Spleen (tissue), 11 donors: ENCODE data around the gene LRMDA. TPM values are rescaled to one million over a fixed set of nuclear protein-coding genes. Genes with fewer than 3 reads are reported as not detected.

Experiments used
- DNase-seq: peaks from one replicate; pipeline ENCODE4 v3.0.0-alpha.2; 2020
- H3K27ac ChIP-seq, 8 donors: fragments of 200-600 bp; sonication (generic) in 7 of 8; 1 replicate in 4 of 8; 2 replicates in 4 of 8; pipeline versions ENCODE4 v1.5.0 to v1.8.0; 2016 to 2021; ENCODE audit warnings: inconsistent platforms in 4 of 8, mild to moderate bottlenecking in 4 of 8, moderate library complexity in 1 of 8
- H3K27me3 ChIP-seq, 7 donors: fragments of 200-600 bp; sonication (generic) in 6 of 7; replicated peaks in 1 of 7; 1 replicate in 4 of 7; 2 replicates in 3 of 7; pipeline versions ENCODE4 v1.5.0 to v1.8.0; 2016 to 2021; ENCODE audit warnings: inconsistent platforms in 3 of 7, mild to moderate bottlenecking in 1 of 7
- H3K36me3 ChIP-seq, 6 donors: fragments of 200-600 bp; sonication (generic) in 5 of 6; 1 replicate in 4 of 6; 2 replicates in 2 of 6; pipeline versions ENCODE4 v1.5.0 to v1.8.0; 2016 to 2021; ENCODE audit warnings: inconsistent platforms in 2 of 6
- H3K4me1 ChIP-seq, 6 donors: fragments of 200-600 bp; sonication (generic) in 5 of 6; 1 replicate in 3 of 6; 2 replicates in 3 of 6; pipeline versions ENCODE4 v1.5.0 to v1.8.0; 2016 to 2021; ENCODE audit warnings: inconsistent platforms in 3 of 6
- H3K4me3 ChIP-seq, 8 donors: fragments of 200-600 bp; sonication (generic) in 7 of 8; 1 replicate in 4 of 8; 2 replicates in 4 of 8; pipeline versions ENCODE4 v1.5.0 to v1.8.0; 2016 to 2021; ENCODE audit warnings: inconsistent platforms in 4 of 8, mild to moderate bottlenecking in 4 of 8, moderate library complexity in 2 of 8
- H3K9me3 ChIP-seq, 8 donors: fragments of 200-600 bp; sonication (generic) in 7 of 8; 1 replicate in 4 of 8; 2 replicates in 4 of 8; pipeline versions ENCODE4 v1.5.0 to v1.8.0; 2016 to 2021; ENCODE audit warnings: inconsistent platforms in 4 of 8
- CTCF ChIP-seq, 11 experiments: fragments of 200-600 bp in 7 of 11; fragments of 450-650 bp in 4 of 11; sonication (generic) in 4 of 11; IDR thresholded peaks in 8 of 11; conservative IDR thresholded peaks in 3 of 11; 1 replicate in 7 of 11; 2 replicates in 4 of 11; pipeline versions ENCODE4 v1.4.0 to v1.8.0; 2016 to 2021; ENCODE audit warnings: antibody characterized with exemption in 11 of 11, inconsistent platforms in 4 of 11, mild to moderate bottlenecking in 1 of 11
- POLR2A ChIP-seq, 3 donors: fragments of 450-650 bp; IDR thresholded peaks; one replicate each; pipeline ENCODE4 v1.5.1; 2017; ENCODE audit warnings: antibody characterized with exemption in 3 of 3, mild to moderate bottlenecking in 1 of 3
- POLR2AphosphoS5 ChIP-seq, 3 donors: sonication (generic); formaldehyde crosslinking; IDR thresholded peaks; one replicate each; pipeline ENCODE4 v1.5.1; 2017; ENCODE audit warnings: antibody characterized with exemption in 3 of 3
- WGBS, 5 donors: extraction: QIAGEN DNeasy Blood & Tissue Kit in 3 of 5; methylation state at CpG; one replicate each; pipeline versions ENCODE4 v1.1.5 to v1.1.7; 2013 to 2018; 5-methylcytosine and 5-hydroxymethylcytosine counted together
- intact Hi-C: fragments of 100-400 bp; cut with DNase I; formaldehyde crosslinking; loops from one replicate; pipeline ENCODE4 v1.15.0; 2023; ENCODE audit warnings: low total_unique reads
- polyA plus RNA-seq, 3 donors: library from polyadenylated mRNA; stranded (reverse); fragments of 200-250 nt; gene quantifications; one replicate each; pipeline ENCODE4 v1.2.1, GENCODE V29; 2013
- total RNA-seq, 7 donors: library from RNA; depleted of rRNA in 3 of 7; stranded (reverse); fragments of >200 nt in 3 of 7; fragmentation: NEBNext Ultra II Directional in 4 of 7; extraction: Animal tissue kit (Norgen Biotek cat#: 25700) in 4 of 7; gene quantifications; one replicate each; pipeline versions ENCODE4 v1.1.0 to v1.2.1, GENCODE V29; 2016 to 2021
- donor health status: healthy with polysubstance abuse.
- donor health status: DM: no; HTN: no; CAD: no; lungs with moderate emphysema.
- donor health status: DM: no; HTN: no; CAD: no.
- donor health status: Bipolar disorder and iron deficiency.
- donor health status: healthy.
- donor health status: DM: no; HTN: no; CAD: no.
- donor health status: DM: yes; HTN: yes; CAD: no.

LRMDA gene
- total and polyA plus RNA-seq, 10 donors: 7.3 to 46.6 (median 28.2) TPM

- TF ChIP-seq CTCF (IDR thresholded peaks at IDR 0.05 in 8 of 11, conservative IDR thresholded peaks at IDR 0.05 in 3 of 11) (no peak), POLR2A (IDR thresholded peaks at IDR 0.05) (no peak), POLR2AphosphoS5 (IDR thresholded peaks at IDR 0.05) (no peak)
- Histone ChIP-seq H3K4me3 (no peak overlapping the region), H3K27ac (no peak overlapping the region), H3K4me1 (peaks cover 0 to 2% (median 0%) of the 10 kb centered on the region in 6 donors), H3K36me3 (no peaks in the 10 kb centered on the region), H3K9me3 (peaks cover 0 to 7% (median 0%) of the 10 kb centered on the region in 8 donors), H3K27me3 (no peaks in the 10 kb centered on the region)
- no peak for DNase-seq
- intact Hi-C loops: no loop called here
- WGBS, 5 donors: 85 to 89% (median 86%) methylated on average over 9 of the region's 9 CpGs
These were observed 271.9 kb downstream of the LRMDA start for GRCh38 chr10:75703191-75703854.

- WGBS, 5 donors: 85 to 94% (median 93%) methylated on average over 5 of the region's 5 CpGs
- no peaks in the 10 kb centered on the region for H3K9me3 ChIP-seq
- no peaks in the 10 kb centered on the region for H3K27me3 ChIP-seq
- TF ChIP-seq CTCF (IDR thresholded peaks at IDR 0.05 in 8 of 11, conservative IDR thresholded peaks at IDR 0.05 in 3 of 11): no peak
- TF ChIP-seq POLR2A (IDR thresholded peaks at IDR 0.05): no peak
- no peak for TF ChIP-seq POLR2AphosphoS5 (IDR thresholded peaks at IDR 0.05)
- no peak for DNase-seq
- peaks cover 0 to 8% (median 0%) of the 10 kb centered on the region in 6 donors for H3K4me1 ChIP-seq
- H3K27ac ChIP-seq: no peak overlapping the region
- intact Hi-C loops: no loop called here
- no peak overlapping the region for H3K4me3 ChIP-seq
- no peaks in the 10 kb centered on the region for H3K36me3 ChIP-seq
These were observed 274.0 kb downstream of the LRMDA start for GRCh38 chr10:75705426-75705825.

GRCh38 chr10:75707080-75707840 lies 275.8 kb downstream of the LRMDA start:
- no peak for DNase-seq
- intact Hi-C loops: no loop called here
- TF ChIP-seq POLR2AphosphoS5 (IDR thresholded peaks at IDR 0.05) (no peak), POLR2A (IDR thresholded peaks at IDR 0.05) (no peak), CTCF (IDR thresholded peaks at IDR 0.05 in 8 of 11, conservative IDR thresholded peaks at IDR 0.05 in 3 of 11) (no peak)
- Histone ChIP-seq H3K9me3 (no peaks in the 10 kb centered on the region), H3K4me1 (peaks cover 0 to 12% (median 0%) of the 10 kb centered on the region in 6 donors), H3K27ac (no peak overlapping the region), H3K4me3 (no peak overlapping the region), H3K27me3 (no peaks in the 10 kb centered on the region), H3K36me3 (no peaks in the 10 kb centered on the region)
- 80 to 85% (median 82%) methylated on average over 9 of the region's 9 CpGs for WGBS, 5 donors

- Histone ChIP-seq H3K4me3 (no peak overlapping the region), H3K4me1 (peaks cover 0 to 18% (median 0%) of the 10 kb centered on the region in 6 donors), H3K27ac (no peak overlapping the region), H3K36me3 (no peaks in the 10 kb centered on the region), H3K9me3 (no peaks in the 10 kb centered on the region), H3K27me3 (no peaks in the 10 kb centered on the region)
- intact Hi-C loops: no loop called here
- 35 to 57% (median 48%) methylated on average over 9 of the region's 9 CpGs for WGBS, 5 donors
- DNase-seq: no peak
- TF ChIP-seq CTCF (IDR thresholded peaks at IDR 0.05 in 8 of 11, conservative IDR thresholded peaks at IDR 0.05 in 3 of 11) (no peak), POLR2AphosphoS5 (IDR thresholded peaks at IDR 0.05) (no peak), POLR2A (IDR thresholded peaks at IDR 0.05) (no peak)
These were observed 276.6 kb downstream of the LRMDA start for GRCh38 chr10:75708060-75708459.
